NCI-H1417 treated with DMSO at 0.1 percent for 48 hours (cell line): ENCODE data around the gene SERPINI2.

ENCODE experiments used
- DNase-seq: peaks from one replicate; lab custom pipeline; 2025; lab: John Stamatoyannopoulos, UW

The SERPINI2 gene, protein sequence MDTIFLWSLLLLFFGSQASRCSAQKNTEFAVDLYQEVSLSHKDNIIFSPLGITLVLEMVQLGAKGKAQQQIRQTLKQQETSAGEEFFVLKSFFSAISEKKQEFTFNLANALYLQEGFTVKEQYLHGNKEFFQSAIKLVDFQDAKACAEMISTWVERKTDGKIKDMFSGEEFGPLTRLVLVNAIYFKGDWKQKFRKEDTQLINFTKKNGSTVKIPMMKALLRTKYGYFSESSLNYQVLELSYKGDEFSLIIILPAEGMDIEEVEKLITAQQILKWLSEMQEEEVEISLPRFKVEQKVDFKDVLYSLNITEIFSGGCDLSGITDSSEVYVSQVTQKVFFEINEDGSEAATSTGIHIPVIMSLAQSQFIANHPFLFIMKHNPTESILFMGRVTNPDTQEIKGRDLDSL

DNA sequence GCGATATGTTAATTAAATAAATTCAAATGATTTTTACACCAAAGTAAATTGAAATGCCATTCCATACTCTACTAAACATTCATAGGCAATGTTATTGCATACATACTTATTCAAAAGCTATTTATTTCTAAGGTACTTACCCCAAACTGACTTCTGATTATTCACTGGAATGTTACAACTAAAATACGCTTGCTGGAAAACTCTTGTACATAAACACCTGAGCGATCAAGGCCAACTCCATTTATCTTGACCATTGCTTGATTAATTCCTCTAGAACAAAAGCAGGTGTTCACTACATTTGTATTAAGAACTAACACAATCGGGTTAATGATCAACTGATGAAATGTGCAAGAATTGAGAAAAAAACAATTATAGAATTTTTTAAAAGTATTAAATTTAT is at the start of gene SERPINI2:
Gene SERPINI2, minus strand, starts transcription at position 180 of the 400 bp plus-strand sequence. CDS start 2,208 bp downstream, outside the sequence.
- DNase-seq = no peak

DNA sequence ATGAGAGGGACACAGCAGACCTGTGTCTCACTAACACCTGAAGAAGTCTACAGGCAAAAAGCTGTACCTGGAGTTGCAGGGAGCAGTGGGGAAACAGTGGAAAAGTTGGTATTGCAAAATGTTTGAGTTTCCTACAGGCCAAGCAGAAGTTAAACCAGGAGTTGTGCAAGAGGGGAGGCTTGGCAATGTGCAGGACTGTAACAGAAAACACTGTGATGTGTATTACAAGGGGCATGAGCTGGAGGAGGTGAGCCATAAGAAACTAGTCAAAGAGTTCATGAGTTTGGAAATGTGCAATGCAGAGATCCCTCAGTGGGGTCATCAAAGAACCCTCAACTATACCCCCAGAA is 47.1 kb upstream of the SERPINI2 start:
- no peak for DNase-seq

DNA sequence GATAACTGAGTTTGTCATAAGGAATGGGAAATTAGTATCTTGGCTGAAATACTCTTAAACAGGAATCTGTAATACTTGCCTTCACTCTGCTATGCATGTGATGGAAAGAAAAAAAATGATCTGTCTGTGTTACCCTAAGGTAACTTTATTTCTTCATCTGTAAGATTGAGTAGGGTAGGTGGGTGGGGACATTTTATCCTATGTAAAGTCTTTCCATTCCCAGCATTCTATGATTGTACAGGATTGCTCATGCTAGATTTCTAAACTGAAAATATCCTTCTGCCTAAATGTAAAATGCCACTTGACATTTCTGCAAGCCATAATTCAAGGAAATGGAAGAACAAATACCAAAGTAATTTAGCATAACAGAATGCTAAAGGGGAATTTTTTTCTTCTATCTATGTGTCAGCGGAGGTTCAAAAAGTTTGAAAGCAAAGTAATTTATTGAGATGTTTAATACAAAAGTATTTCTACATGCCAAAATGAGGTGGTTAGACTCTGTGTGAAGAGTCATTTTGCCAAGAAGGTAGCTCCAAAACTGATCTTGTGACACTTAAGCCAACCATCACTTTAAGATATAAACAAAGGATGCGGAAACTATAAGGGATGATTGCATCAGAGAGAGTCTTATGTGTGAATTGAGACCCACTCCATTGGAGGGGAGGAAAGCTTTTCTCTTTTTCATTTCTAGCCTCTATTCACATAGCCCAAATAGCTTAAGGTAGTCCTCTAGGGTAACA is 46.6 kb upstream of the SERPINI2 start:
- DNase-seq = no peak

DNA sequence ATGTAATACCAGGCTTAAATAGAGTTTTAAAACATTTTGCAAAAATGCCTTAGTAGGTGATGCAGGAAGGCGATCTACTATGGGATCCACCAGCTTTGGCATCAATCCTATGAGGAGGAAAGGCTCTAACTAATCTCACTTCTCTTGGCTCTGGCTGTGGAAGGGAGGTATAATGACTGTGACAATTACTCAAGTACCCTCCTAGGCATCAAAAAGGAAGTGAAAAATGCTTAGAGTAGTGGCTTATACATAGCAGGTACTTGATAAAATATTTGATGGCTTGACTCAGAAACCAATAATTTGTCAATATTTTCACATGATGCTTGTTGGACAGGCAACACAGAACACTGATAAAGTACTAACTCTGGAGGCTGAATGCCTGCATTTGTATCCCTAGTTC is 34.1 kb upstream of the SERPINI2 start:
- DNase-seq = no peak

DNA sequence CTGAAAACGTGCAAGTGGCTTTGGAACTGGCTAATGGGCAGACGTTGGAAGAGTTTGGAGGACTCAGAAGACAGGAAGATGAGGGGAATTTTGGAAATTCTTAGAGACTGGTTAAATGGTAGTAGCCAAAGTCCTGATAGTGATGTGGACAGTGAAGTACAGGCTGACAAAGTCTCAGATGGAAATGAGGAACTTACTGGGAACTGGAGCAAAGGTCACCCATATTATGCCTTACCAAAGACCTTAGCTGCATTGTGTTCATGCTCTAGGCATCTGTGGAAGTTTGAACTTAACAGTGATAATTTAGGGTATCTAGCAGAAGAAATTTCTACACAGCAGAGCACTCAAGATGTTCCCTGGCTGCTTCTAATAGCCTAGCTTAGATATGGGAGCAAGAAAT is 28.6 kb upstream of the SERPINI2 start:
- DNase-seq = no peak

DNA sequence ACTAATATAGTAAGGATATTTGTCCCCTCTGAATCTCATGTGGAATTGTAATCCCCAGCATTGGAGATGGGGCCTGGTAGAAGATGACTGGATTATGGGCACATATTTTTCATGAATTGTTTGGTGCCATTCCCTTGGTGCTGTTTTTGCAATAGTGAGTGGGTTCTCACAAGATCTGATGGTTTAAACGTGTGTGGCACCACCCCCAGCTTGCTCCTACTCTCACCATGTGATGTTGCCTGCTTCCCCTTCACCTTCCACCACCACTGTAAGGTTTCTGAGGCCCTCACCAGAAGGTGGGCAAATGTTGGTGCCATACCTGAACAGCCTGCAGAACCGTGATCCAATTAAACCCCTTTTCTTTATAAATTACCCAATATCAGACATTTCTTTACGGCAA is 28.1 kb upstream of the SERPINI2 start:
- no peak for DNase-seq

DNA sequence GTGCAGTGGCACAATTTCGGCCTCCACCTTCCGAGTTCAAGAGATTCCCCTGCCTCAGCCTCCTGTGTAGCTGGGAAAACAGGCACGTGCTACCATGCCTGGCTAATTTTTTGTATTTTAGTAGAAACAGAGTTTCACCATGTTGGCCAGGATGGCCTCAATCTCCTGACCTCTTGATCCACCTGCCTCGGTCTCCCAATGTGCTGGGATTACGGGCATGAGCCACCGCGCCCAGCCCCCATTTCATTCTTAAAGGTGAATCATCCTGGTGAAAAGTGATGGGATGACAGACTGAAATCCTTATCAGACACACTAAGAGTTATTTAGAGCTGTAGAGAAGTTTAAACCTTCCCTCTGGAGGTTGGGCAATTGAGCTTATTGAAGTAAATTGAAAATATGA is 24.1 kb upstream of the SERPINI2 start:
- DNase-seq = no peak

DNA sequence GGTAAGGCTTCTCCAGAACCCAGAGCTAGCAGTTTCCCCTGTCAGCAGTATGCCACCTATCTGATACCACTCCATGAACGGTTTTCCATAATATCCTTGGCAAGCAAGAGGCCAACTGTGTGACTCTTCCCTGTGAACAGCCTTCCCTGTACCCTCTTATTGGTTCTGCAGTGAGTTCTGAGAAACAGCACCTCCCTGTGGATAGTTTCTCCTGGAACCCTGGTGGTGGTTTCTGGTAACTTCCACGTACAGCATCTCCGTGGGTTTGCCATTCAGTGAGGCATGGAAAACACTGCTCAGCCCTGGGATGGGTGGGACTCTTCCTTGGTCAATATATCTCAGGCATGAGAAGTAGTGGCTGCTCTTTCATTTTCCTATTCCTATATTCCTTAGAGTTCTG is 19.4 kb upstream of the SERPINI2 start:
- DNase-seq = no peak

DNA sequence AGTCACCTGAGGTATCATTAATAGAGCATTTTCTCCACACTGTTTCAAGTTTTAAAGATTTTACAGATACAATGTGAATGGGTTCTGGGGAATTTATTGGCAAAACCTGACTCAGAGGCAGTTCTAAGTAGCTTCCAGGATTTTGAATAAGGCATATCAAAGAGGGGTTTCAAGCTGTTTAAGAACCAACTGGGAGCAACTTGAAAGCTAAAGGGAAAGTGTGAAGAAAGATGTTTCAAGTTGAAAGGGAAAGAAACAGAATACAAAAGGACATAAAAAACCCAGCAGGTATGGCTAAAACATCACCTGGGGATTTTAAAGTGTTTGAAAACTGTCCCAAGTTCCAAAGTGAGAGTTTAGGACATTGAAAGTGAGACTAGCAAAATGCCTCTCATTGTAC is 17.8 kb upstream of the SERPINI2 start:
- DNase-seq = no peak

DNA sequence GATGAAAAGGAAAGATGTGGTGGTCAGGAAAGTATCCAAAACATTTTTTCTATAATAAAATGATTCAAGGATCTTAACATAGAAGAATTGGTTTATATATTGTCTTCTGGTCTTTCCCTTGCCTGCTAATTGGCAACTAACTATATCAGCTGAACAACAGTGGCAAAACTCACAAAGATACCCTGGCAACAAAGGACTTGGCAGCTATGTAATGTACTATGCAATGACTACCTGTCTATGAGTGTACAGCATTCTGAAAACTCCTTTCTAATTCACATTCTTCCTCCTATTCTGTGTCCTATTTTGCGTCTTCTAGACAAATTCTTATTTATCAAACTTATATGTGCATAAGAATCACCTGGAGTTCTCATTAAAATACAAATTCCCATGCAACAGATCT is 15.7 kb upstream of the SERPINI2 start:
- DNase-seq = no peak

DNA sequence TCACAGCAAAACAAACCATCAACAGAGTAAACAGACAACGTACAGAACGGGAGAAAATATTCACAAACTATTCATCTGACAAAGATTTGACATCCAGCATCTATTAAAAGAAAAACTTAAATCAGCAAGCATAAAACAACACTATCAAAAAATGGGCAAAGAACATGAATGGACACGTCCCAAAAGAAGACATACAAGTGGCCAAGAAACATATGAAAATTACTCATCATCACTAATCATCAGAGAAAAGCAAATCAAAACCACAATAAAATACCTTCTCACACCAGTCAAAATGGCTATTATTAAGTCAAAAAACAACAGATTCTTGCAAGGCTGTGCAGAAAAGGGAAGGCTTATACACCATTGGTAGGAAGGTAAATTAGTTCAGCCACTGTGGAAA is 13.7 kb upstream of the SERPINI2 start:
- DNase-seq = no peak

DNA sequence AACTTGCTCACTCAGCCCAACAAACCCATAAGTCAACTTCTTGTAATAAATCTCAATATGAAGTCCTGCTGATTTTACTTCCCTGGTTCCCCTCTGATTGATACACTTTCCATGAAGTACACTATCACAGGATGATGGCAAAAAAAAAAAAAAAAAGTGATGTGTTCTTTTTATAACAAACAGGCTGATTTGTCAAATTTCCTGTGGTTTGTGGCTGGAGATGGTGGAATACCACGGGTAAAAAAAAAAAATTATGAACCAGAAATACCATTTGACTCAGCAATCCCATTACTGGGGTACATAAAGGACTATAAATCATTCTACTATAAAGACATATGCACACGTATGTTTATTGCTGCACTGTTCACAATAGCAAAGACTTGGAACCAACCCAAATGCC is 10.7 kb upstream of the SERPINI2 start:
- DNase-seq = no peak

DNA sequence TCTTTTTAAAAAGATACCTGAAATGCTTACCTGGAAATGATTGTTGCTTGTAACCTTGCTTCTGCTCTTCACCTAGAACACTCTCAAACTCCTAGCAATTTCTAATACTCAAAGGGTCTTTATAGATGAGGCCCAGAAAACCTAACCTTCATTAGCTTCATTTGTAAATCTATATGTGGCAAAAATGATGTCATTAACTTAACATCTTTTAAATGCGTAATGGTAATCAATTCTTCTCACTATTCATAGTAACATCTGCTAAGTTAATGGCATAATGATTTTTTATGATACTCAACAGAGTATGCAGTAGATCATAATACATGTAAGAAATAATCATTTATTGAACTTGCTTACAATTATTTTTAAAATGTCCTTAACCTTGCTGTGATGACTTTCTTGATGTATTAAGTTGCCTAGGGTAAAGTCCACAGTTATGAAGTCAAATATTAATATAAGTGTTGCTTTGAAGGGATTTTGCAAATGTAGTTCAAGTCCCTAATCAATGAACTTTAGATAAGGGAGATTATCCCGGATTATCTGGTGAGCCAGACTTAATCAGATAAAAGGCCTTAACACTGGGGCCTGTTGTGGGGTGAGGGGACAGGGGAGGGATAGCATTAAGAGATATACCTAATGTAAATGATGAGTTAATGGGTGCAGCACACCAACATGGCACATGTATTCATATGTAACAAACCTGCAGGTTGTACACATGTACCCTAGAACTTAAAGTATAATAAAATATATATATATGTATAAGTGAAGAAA is 10.1 kb upstream of the SERPINI2 start:
- DNase-seq = no peak

DNA sequence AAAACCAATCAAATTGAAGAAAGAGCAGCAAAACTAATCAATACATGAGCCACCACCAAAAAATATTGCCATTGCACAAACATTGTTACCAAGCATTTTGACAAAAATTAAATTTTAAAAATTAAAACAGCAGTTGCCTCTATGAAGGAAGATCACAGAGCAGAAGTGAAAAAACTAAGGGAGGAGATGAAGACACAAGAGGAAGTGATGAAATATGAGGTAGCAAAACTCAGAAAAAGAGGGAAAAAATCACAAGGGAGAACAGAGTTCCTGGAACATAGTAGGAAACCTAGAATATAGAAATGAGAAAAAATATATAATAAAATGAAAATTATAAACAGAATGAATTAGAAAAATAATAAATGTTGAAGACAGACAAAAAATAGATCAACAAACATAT is 7.3 kb upstream of the SERPINI2 start:
- DNase-seq = no peak

DNA sequence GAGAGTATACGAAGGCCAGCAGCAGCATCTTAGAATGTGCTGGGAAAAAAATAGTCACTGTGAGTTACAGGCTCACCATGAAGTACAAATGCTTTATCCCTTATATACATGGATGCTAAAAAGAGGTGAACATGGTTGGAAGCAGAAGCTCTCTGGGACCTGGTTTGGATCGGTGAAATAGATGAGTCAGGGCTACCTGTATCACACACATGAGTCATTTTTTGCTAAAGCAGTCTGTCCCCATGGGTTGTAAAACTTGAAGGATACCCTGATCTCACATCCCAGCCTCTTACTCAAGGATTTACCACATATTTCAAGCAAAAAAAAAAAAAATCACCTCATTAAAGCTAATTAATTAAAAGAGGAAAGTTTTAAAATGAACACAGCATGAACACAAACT is 6.9 kb upstream of the SERPINI2 start:
- no peak for DNase-seq

DNA sequence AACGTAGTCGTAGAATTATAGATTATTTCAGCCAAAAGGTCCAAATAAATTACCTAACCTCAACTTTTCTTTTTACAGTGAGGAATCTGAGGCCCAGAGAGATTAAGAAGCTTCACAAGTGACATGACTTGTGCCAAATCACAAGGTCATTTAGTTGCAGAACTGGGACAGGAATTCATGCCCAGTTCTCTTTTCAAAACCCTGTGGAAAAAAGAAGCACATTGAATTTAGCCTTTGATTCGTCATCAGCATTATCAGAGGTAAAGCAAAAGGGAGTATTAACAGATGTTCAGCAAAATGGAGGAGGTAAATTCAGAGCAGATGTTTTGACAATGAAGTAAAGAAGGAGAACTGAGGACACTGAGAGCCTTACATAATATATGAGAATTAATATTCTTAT is 4.5 kb downstream of the SERPINI2 start:
- no peak for DNase-seq

DNA sequence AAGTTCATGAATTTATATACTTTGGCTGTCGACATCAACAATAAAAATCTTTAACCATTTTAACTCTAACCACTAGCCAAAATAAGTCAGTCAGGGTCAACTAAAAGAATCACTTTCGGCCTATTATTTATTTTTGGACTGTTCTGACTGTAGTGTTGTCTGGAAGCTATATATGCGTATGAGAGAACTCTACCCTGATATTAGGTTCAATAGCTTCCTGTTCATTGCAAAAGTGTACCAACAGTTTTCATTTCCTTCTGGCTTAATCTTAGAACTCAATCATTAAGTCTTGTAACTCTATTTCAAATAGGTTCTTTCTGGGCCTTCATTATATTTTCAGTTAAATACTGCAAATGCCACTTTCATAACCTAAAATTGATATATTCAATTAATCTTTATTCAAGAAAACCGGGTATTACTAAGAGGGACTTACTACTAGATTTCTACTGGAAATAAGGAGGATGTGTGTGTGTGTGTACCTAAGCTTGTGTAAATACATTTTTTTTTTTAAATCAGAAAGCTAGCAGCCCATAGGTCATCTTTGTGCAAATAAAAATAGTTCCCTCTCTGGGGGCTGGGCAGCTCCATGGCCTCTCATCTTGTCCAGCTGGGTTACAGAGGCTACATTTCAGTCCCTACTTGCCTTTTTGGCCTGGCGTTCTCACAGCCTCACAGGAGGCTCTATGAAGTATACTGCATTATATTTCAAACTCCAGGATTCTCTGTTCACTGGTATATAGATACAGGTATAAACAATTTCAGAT is 5.8 kb downstream of the SERPINI2 start:
- no peak for DNase-seq

DNA sequence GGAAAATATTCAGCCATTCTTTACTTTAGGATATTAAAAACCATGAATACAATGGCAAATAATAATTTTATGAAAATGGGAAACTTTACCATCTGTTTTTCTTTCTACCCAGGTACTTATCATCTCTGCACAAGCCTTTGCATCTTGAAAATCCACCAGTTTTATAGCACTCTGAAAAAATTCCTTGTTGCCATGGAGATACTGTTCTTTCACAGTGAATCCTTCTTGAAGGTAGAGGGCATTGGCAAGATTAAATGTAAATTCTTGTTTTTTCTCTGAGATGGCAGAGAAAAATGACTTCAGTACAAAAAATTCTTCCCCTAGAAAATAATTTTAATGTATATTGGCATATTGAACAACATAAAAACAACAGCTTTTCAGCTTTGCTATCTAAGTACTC is 6.9 kb downstream of the SERPINI2 start:
- no peak for DNase-seq

DNA sequence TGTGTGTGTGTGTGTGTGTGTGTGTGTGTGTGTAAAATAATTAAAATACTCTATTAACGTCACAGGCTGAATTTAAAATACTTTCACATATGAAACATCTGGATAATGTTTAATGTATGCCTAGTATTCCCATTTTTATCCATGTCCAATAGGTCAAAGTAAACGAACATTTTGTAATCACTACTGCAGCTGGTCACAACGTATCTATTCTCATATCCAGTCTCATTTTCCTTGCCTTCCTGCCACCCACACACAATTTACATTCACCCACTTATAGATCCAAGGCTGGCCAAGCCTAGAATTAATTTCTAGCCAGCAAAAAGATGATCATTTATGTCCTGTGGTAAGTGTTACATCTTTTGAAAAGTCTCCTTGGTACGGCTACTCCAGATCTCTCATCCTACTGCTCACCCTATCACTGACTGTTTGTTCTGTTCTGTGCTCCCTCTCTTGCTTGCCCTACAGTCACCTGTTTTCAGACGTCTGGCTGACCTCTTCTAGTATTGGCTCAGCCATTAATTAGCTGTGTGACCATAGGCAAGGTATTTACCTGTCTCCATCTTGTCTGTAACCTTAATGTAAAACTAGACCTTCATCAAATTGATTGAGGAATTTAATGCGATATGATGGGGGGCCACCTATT is 17.6 kb downstream of the SERPINI2 start:
- no peak for DNase-seq

DNA sequence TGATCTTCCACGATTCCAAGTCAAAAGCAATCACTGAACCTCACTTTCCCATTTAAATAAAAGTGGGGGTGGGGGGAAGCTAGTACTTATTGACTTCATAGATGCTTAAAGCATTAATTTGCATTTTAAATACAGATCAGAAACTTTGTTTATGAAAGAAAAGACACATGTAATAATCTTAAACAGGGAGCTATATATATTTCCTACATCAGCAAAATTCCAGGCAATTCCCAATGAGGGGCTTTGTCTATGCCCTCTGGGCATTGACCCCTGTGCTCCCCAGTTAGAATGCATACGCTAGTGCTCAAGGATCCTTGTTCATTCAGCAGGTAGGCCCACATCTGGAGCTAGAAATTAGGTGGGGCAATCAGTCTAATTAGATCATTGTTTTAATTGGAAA is 20.0 kb downstream of the SERPINI2 start:
- DNase-seq = no peak

DNA sequence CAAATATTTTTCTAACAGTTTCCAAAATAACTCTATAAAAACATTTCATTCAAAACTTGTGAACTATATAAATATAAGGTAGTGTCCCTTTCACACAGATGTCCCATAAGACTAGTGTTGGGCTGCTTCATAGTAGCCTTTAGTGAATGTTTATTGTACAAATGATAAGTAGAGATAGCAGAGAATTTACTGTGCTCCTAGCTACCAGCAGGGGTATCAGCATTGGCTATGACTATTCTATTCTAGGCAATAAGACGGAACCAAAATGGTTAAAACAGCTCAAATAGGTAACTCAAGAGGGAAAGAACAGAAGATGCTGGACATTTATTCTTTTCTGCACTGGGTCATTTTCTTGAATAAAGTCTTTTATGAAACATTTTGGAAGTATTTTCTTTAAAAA is 22.6 kb downstream of the SERPINI2 start:
- DNase-seq = no peak

DNA sequence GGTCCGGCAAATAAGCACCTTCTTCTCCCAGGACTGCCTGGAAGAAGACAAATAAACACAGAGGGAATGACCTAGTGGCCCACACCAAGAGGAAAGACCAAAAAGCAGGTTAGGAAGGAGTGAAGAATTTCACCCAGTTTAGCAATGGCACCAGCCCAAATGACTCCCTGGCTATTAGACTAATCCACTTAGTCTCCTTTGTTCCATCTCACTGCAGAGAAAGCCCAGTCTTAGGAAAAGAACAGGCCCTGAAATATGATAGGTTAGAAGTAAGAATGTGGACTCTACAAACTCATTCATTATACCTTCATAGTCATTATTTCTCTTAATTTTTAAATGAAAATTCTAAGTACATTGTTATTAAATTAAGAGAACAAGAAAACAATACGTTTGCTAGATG is 23.2 kb downstream of the SERPINI2 start:
- DNase-seq = no peak
